Stimulated activated CD8-positive, alpha-beta memory T cell treated with anti-CD3 and anti-CD28 coated beads, Interleukin-12 subunit alpha, Interleukin-12 subunit beta, amount 100 ng/mL, for 24 hours (primary cell): Measurements from ENCODE around the gene NPAS3.

Experiments
- DNase-seq: peaks from one replicate; pipeline ENCODE4 v3.0.0-alpha.2; 2020; ENCODE audit errors: extremely low read depth

NPAS3 gene

GRCh38 chr14:33754261-33754660 is 815.6 kb downstream of the NPAS3 start:
- DNase-seq, result no peak

GRCh38 chr14:33755358-33755757 is 816.7 kb downstream of the NPAS3 start:
- DNase-seq, result no peak

GRCh38 chr14:33756833-33757232 is 818.2 kb downstream of the NPAS3 start:
- DNase-seq, result no peak

DNA sequence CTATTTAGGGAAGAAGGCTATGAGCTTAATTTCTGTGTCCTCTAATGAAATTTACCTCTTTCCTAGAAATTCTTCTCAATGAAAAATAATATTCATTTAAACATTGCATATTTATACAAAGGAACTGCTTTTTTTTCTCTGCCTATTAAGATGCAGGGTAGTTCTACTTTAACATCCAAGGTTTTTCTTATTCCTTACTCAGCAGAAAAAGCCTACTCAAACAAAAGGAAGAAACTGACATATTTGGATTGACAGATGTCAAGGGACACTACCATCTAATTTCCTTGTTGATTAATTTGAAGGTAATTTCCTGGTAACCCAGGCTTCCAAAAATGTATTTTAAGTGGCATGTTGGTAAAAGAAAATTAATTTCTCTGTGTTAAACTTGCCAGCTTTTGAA is 819.9 kb downstream of the NPAS3 start:
- no peak for DNase-seq

DNA sequence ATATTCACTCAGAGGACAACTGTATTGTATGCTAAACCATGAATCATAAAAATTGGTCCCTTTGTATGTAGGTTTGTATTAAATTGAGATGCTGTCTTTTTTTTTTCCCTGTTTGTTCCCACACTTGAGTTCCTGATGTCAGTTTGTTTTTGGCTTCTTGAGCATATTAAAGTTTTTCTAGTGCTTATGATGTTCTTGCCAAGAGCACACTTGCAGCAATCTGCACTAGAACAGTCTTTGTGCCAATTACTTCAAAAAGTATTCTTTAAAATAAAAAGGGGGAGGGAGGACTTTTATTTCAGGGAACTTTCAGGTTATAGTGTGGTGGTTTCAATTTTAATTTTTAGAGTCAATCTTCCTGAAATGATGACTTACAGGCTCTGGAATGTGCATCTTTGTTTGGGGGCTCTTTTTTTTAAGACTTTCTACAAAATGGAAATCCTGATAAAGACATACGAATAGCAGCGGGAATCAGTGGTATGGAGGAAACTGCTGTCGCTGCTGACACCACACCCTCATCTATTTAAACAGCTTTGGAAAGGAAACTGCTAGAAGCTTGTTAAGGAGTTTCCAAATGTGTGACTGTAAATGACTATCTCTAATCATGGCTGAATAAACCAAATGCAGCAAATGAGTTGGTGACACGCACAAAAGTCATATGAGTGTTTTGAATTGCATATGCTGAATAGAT is 823.6 kb downstream of the NPAS3 start:
- no peak for DNase-seq

- no peak for DNase-seq
These were observed 826.4 kb downstream of the NPAS3 start for GRCh38 chr14:33764876-33765650.

DNA sequence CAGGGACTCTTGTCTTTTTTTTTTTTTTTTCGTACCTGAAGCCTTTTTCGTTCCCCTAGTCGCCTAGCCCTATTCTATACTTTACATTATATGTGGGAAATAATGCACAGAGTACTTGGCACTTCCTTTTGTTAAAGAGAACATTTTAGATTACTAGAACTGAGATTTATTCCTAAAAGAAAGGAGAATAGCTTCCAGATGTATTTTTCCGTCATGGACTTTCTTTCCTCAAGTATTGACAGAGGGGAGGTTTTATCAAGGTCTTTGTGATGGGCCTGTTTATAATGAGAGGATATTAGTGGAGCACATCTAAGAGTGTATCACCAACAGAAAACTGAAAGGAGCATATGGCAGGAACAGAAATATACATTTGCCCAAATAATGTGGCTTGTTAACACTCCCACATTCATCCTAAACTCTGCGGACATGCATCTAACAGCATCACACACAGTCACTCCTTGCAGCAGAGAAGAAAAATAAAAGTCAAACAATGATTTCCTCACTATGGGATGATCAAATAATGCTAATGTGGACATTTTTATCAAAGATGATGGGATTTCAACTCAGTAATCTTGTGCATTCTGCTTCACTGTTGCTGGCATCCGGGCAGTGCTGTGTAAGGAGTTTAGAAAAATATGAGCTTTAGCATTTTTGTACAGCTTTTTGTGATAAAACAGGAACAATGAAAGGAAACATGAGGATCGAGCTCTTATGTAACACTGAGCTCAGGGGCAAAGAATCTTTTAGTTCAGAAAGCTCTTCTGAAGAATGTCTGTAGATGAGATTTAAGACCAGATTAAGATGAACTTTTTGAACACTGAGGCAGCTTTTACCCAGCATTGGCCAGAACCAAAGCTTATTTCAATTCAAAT is 829.1 kb downstream of the NPAS3 start:
- no peak for DNase-seq

DNA sequence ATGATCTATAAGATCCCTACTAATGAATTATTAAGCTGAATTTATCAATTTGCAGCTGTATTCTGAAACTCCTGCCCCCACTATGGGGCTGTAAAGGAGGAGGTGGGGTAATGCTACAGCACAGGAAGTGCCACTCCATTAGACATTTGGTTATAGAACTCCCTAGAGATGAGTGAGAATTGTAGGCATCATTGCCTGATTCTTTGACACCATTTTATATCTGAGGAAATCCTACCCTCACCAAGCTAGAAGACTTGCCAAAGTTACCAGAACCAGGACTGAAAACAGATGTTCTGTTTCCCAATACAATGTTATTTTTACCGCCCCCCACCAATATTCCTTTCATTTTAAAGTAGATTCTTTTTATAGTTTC is 829.8 kb downstream of the NPAS3 start:
- DNase-seq, result no peak

- no peak for DNase-seq
These were observed 834.7 kb downstream of the NPAS3 start for GRCh38 chr14:33773205-33774030.

DNA sequence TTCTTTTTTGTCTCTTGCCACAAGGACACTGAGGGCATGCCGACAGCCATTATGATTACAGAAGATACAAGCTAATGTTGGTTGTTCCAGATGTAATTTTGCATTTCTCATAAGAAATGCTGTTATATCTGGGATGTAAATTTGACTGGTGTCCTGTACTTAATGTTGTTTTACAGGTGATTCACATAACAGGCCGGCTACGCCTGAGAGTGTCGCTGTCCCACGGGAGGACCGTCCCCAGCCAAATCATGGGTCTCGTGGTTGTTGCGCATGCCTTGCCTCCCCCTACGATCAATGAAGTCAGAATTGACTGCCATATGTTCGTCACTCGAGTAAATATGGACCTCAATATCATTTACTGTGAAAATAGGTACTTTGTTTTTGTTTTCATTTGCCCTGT is 835.5 kb downstream of the NPAS3 start:
- no peak for DNase-seq

DNA sequence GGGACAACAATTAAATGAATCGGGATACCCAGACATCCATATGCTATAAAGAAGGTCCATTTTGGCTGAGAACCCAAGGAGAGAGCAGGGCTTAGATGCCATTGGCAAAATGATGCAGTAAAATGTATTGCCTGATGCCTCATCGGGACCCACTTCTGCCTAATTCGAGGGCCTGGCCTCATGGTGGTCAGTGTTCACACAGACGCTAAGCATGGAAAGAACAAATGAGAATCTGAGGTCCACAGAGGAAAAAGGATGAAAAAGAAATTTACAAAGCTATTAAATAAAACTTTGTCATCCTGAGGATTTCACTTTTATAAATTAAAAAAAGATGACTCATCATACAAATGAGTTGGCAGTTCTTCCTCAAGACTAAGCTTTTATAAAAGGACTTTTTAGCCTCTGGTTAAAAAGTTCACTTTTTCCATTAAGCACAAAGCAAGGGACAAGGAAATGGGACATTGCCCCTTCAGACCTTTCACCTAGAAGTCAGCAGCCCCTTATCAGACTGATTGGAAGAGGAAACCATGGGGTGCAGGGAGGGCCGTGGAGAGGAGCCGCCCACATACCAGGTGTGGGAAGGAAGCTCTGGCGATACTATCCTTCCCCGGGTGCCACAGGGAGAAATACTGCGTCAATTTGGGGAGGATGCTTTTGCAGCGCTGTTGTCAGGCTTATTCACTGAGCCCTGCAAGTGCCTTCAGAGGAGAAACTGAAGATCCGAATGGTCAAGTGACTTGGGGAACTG is 836.2 kb downstream of the NPAS3 start:
- DNase-seq, result no peak

GRCh38 chr14:33776871-33777270 is 838.2 kb downstream of the NPAS3 start:
- DNase-seq, result no peak

DNA sequence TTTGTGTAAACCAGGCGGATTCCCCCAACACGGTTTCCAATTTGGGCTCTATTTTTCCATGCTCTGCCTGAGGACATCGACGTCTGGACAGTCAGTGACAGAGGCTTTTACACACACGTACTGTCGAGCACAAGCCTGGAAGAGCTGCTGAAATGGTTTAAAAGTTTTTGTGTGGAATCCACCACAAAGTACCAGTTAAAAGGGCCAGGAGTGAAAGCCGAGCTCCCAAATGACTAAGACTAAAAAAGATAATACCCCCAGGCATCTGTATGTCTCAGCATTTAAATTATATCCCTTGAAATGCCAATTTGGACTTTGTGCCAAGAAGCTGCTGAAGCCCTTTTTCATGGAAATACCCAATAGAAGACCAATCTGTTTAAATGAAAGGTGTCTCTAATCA is 839.0 kb downstream of the NPAS3 start:
- no peak for DNase-seq

- no peak for DNase-seq
These were observed 841.4 kb downstream of the NPAS3 start for GRCh38 chr14:33780035-33780434.

DNA sequence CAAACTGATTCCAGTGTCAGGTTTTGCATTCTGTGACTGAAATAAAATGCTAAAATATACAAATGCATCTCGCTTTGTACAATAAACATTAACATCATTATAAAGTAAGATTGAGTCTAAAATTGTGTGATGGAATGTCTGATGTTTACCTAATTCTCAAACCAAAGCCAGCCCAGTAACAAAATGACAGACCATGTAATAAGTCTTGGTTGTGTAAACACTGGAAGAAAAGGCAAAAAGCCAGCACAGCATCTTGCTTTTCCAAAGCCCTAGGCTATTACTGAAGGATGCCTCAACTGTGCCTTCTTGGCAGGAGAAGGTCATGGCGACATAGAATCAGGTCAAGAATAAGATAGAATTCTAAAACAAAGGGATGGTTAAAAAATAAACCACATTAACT is 842.6 kb downstream of the NPAS3 start:
- DNase-seq, result no peak

DNA sequence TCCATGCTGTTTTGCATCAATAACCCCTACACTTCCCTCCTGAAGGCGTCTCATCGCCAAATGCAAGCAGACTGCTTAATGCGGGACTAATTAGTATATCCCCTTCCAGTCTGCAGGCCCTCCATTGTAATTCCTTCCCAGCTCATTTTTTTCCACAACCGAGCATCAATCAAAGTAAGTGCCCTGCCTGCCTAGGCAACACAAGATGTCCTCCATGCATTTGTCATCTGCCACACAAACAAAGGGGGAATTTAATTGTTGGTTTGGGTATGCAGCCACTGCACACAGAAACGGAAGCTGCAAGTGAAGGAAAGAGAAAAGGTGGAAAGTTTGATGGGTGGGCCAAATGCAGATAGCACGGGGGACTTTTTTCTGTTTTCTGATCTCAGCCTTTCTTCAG is 844.2 kb downstream of the NPAS3 start:
- DNase-seq, result no peak

GRCh38 chr14:33786091-33786825 is 847.6 kb downstream of the NPAS3 start:
- no peak for DNase-seq

GRCh38 chr14:33788161-33788560 is 849.5 kb downstream of the NPAS3 start:
- DNase-seq, result no peak

DNA sequence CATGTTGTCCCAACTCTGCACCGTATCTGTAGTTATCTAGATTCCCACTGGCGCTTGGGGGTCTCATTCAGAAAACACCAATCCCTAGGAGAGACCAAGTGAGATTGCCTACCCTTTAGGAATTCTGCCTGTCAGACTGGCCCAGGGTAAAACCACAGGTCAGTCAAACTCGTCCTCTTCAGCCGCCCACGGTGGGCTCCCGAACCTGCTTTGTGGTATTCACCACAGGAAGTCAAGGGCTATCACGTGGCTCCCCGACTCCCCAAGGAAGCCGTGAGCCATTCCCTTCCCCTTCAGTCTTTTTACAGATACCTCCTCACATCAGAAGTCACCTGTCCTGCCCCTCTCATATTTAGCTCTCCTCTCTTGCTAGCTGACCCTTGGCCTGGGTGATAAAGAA is 852.3 kb downstream of the NPAS3 start:
- DNase-seq, result no peak

- no peak for DNase-seq
These were observed 853.5 kb downstream of the NPAS3 start for GRCh38 chr14:33792009-33792719.
